Tibial nerve (tissue), 4 donors: Measurements from ENCODE around the gene FAM217A. TPM values are rescaled to one million over a fixed set of nuclear protein-coding genes. Genes with fewer than 3 reads are reported as not detected.

Source experiments
- DNase-seq, 2 donors: peaks; one replicate each; pipeline ENCODE4 v3.0.0-alpha.2; 2019; ENCODE audit warnings: low spot score in 2 of 2
- H3K27ac ChIP-seq, 4 donors: fragments of 200-600 bp; sonication (generic) in 3 of 4; one replicate each; pipeline ENCODE4 v1.5.1; 2017 to 2019; ENCODE audit warnings: mild to moderate bottlenecking in 1 of 4
- H3K27me3 ChIP-seq, 2 donors: fragments of 200-600 bp; sonication (generic) in 1 of 2; one replicate each; pipeline versions ENCODE4 v1.5.1 to v1.6.0; 2017 to 2019
- H3K36me3 ChIP-seq, 3 donors: fragments of 200-600 bp; sonication (generic); one replicate each; pipeline ENCODE4 v1.5.1; 2018 to 2019
- H3K4me1 ChIP-seq, 4 donors: fragments of 200-600 bp; sonication (generic) in 3 of 4; one replicate each; pipeline ENCODE4 v1.5.1; 2017 to 2019
- H3K4me3 ChIP-seq, 4 donors: fragments of 200-600 bp; sonication (generic) in 3 of 4; one replicate each; pipeline ENCODE4 v1.5.1; 2017 to 2019; ENCODE audit warnings: mild to moderate bottlenecking in 1 of 4, moderate library complexity in 1 of 4
- H3K9me3 ChIP-seq, 4 donors: fragments of 200-600 bp; sonication (generic) in 3 of 4; one replicate each; pipeline ENCODE4 v1.5.1; 2017 to 2019
- EP300 ChIP-seq, 2 donors: sonication (generic); formaldehyde crosslinking; IDR thresholded peaks; one replicate each; pipeline ENCODE4 v1.6.1; 2017; ENCODE audit warnings: antibody characterized with exemption in 2 of 2, mild to moderate bottlenecking in 1 of 2
- POLR2A ChIP-seq, 2 donors: fragments of 450-650 bp; IDR thresholded peaks; one replicate each; pipeline ENCODE4 v1.6.1; 2017; ENCODE audit warnings: antibody characterized with exemption in 2 of 2, mild to moderate bottlenecking in 2 of 2, moderate library complexity in 2 of 2
- whole genome bisulfite sequencing, 2 donors: methylation state at CpG; one replicate each; pipeline ENCODE4 v1.1.5; 2018; 5-methylcytosine and 5-hydroxymethylcytosine counted together
- total RNA-seq, 4 donors: library from RNA; depleted of rRNA; stranded (reverse); fragments of >200 nt; gene quantifications; one replicate each; pipeline ENCODE4 v1.1.0, GENCODE V29; 2016
- TF ChIP-seq, protein P1 (sequence below), 5 experiments: fragments of 200-600 bp in 3 of 5; fragments of 450-650 bp in 2 of 5; sonication (generic) in 3 of 5; IDR thresholded peaks; one replicate each; pipeline ENCODE4 v1.5.1; 2016 to 2019; ENCODE audit warnings: antibody characterized with exemption in 5 of 5, mild to moderate bottlenecking in 3 of 5, moderate library complexity in 2 of 5

The FAM217A gene
- total RNA-seq, 4 donors from 2014 or later = not detected

DNA sequence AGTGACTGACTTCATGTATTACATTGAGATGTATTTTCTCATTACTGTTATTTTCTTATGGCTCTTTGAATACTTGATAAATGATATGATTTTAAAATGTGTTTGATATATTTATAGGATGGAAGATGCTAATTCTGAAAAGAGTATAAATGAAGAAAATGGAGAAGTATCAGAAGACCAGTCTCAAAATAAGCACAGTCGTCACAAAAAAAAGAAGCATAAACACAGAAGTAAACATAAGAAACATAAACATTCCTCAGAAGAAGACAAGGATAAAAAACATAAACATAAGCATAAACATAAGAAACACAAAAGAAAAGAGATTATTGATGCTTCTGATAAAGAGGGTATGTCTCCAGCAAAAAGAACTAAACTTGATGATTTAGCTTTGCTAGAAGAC, 47.5 kb downstream of the FAM217A start:
- Histone ChIP-seq H3K4me3 (no peak overlapping the region), H3K36me3 (peaks cover 0 to 23% (median 0%) of the 10 kb centered on the region in 3 donors), H3K27ac (no peak overlapping the region), H3K4me1 (peaks cover 0 to 68% (median 10%) of the 10 kb centered on the region in 4 donors), H3K27me3 (no peaks in the 10 kb centered on the region), H3K9me3 (no peaks in the 10 kb centered on the region)
- TF ChIP-seq, protein P1, sequence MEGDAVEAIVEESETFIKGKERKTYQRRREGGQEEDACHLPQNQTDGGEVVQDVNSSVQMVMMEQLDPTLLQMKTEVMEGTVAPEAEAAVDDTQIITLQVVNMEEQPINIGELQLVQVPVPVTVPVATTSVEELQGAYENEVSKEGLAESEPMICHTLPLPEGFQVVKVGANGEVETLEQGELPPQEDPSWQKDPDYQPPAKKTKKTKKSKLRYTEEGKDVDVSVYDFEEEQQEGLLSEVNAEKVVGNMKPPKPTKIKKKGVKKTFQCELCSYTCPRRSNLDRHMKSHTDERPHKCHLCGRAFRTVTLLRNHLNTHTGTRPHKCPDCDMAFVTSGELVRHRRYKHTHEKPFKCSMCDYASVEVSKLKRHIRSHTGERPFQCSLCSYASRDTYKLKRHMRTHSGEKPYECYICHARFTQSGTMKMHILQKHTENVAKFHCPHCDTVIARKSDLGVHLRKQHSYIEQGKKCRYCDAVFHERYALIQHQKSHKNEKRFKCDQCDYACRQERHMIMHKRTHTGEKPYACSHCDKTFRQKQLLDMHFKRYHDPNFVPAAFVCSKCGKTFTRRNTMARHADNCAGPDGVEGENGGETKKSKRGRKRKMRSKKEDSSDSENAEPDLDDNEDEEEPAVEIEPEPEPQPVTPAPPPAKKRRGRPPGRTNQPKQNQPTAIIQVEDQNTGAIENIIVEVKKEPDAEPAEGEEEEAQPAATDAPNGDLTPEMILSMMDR (IDR thresholded peaks at IDR 0.05) = no peak
- no peak for DNase-seq
- 76 to 85% methylated on average over 1 of the region's 1 CpG for WGBS, 2 donors

DNA sequence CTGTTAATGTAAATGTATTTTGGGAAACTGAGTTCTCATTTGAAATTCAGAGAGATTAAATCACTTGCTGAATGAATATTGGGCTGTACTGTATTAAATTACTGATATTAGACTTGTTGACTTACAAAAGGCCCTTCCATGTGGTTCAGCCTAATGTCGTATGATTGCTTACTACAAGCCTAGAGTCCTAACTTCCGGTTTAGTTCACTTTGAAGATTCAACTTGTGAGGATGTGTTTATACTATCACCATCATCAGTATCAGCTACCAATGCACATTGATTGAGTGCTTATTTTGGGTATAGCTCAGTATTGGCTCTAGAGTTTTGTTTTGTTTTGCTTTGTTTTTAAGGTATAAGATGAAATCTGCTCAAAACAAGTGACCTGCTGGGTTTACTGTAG, 48.3 kb downstream of the FAM217A start:
- TF ChIP-seq, protein P1 (IDR thresholded peaks at IDR 0.05) = no peak
- TF ChIP-seq EP300 (IDR thresholded peaks at IDR 0.05) = no peak
- TF ChIP-seq POLR2A (IDR thresholded peaks at IDR 0.05) = no peak
- Histone ChIP-seq H3K36me3 (peaks cover 0 to 18% (median 0%) of the 10 kb centered on the region in 3 donors), H3K27me3 (no peaks in the 10 kb centered on the region), H3K9me3 (no peaks in the 10 kb centered on the region), H3K4me3 (no peak overlapping the region), H3K27ac (no peak overlapping the region), H3K4me1 (peaks cover 0 to 68% (median 10%) of the 10 kb centered on the region in 4 donors)
- DNase-seq = no peak
- whole genome bisulfite sequencing, 2 donors = 82 to 88% methylated on average over 2 of the region's 2 CpGs

DNA sequence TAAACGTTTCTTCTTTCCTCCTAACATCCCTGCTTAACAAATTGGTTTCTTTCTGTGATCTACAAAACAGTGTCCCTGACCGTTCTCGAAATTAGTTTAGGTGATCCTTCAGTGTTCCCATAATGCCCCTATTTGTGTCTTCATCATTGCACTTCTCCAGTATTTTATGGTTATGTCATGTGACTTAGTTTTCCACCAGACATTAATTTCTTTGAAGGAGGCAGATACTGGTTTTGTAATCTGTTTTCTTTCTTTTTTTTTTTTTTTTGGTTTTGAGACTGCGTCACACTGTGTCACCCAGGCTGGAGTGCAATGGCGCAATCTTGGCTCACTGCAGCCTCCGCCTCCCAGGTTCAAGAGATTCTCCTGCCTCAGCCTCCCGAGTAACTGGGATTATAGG, 49.2 kb downstream of the FAM217A start:
- Histone ChIP-seq H3K27me3 (no peaks in the 10 kb centered on the region), H3K36me3 (peaks cover 0 to 16% (median 0%) of the 10 kb centered on the region in 3 donors), H3K27ac (no peak overlapping the region), H3K9me3 (no peaks in the 10 kb centered on the region), H3K4me1 (peaks cover 0 to 78% (median 14%) of the 10 kb centered on the region in 4 donors), H3K4me3 (no peak overlapping the region)
- TF ChIP-seq, protein P1 (IDR thresholded peaks at IDR 0.05) = no peak
- TF ChIP-seq POLR2A (IDR thresholded peaks at IDR 0.05) (no peak), EP300 (IDR thresholded peaks at IDR 0.05) (no peak)
- DNase-seq = no peak
- WGBS, 2 donors = 88 to 96% methylated on average over 7 of the region's 7 CpGs

GRCh38 chr6:4028051-4028450, 50.9 kb downstream of the FAM217A start:
- no peak overlapping the region for H3K27ac ChIP-seq
- peaks cover 0 to 14% (median 0%) of the 10 kb centered on the region in 3 donors for H3K36me3 ChIP-seq
- TF ChIP-seq EP300 (IDR thresholded peaks at IDR 0.05) (no peak), POLR2A (IDR thresholded peaks at IDR 0.05) (no peak)
- TF ChIP-seq, protein P1 (IDR thresholded peaks at IDR 0.05) = no peak
- no peak overlapping the region for H3K4me3 ChIP-seq
- H3K4me1 ChIP-seq = peaks cover 0 to 88% (median 24%) of the 10 kb centered on the region in 4 donors
- H3K27me3 ChIP-seq = no peaks in the 10 kb centered on the region
- no peaks in the 10 kb centered on the region for H3K9me3 ChIP-seq
- DNase-seq = no peak

GRCh38 chr6:4025681-4026080, 53.3 kb downstream of the FAM217A start:
- Histone ChIP-seq H3K27ac (no peak overlapping the region), H3K36me3 (no peaks in the 10 kb centered on the region), H3K4me1 (peaks cover 0 to 77% (median 33%) of the 10 kb centered on the region in 4 donors), H3K27me3 (no peaks in the 10 kb centered on the region), H3K9me3 (no peaks in the 10 kb centered on the region), H3K4me3 (no peak overlapping the region)
- DNase-seq = no peak
- TF ChIP-seq, protein P1 (IDR thresholded peaks at IDR 0.05) = no peak
- no peak for TF ChIP-seq POLR2A (IDR thresholded peaks at IDR 0.05)
- no peak for TF ChIP-seq EP300 (IDR thresholded peaks at IDR 0.05)
- WGBS, 2 donors = 95 to 98% methylated on average over 1 of the region's 1 CpG
